Brain microvascular endothelial cell (primary cell): ENCODE measurements around the gene GPT2.

Experiments
- DNase-seq: peaks from one replicate; pipeline ENCODE4 v3.0.0-alpha.2; 2020
- H3K27ac ChIP-seq: fragments of 250-450 bp; sonication (Bioruptor Pico); 2 replicates; pipeline ENCODE4 v1.5.1; 2020; ENCODE audit warnings: mild to moderate bottlenecking, moderate library complexity
- H3K27me3 ChIP-seq: fragments of 250-450 bp; sonication (Bioruptor Pico); replicated peaks from 2 replicates; pipeline ENCODE4 v1.5.1; 2020; ENCODE audit warnings: mild to moderate bottlenecking
- H3K36me3 ChIP-seq: fragments of 250-450 bp; sonication (Bioruptor Pico); replicated peaks from 2 replicates; pipeline ENCODE4 v1.5.1; 2020; ENCODE audit warnings: mild to moderate bottlenecking
- H3K4me3 ChIP-seq: 2 replicates; pipeline ENCODE4 v1.5.1; 2011; ENCODE audit warnings: low read depth, mild to moderate bottlenecking, control low read depth, low read length, moderate library complexity
- in situ Hi-C: cut with HindIII; loops from 2 replicates; pipeline ENCODE4 v1.10.0; 2017; ENCODE audit warnings: low sequenced_read_pairs, low pct_ligation_motif_present
- TF ChIP-seq, protein P1 (sequence below): IDR thresholded peaks from 2 replicates; pipeline ENCODE4 v1.5.1; 2011; ENCODE audit warnings: low read depth, mild to moderate bottlenecking, moderate library complexity, low read length, control low read depth, inconsistent platforms; ENCODE audit errors: missing control alignments

The GPT2 gene

DNA sequence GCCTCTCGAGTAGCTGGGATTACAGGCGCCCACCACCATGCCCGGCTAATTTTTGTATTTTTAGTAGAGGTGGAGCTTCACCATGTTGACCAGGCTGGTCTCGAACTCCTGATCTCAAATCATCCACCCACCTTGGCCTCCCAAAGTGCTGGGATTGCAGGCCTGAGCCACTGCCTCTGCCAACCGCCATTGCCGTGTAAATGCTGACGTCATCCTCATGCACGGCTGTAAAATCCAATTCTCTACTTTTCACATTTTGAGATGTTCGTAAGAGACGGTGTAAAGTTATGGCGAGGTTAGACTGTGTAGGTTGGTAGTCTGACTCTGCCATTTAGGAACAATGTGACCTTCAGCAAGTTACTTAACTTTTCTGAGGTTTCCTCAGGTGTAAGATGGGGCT is 91.0 kb downstream of the GPT2 start:
- H3K27me3 ChIP-seq: no peaks in the 10 kb centered on the region
- H3K4me3 ChIP-seq: no peak overlapping the region
- TF ChIP-seq, protein P1, sequence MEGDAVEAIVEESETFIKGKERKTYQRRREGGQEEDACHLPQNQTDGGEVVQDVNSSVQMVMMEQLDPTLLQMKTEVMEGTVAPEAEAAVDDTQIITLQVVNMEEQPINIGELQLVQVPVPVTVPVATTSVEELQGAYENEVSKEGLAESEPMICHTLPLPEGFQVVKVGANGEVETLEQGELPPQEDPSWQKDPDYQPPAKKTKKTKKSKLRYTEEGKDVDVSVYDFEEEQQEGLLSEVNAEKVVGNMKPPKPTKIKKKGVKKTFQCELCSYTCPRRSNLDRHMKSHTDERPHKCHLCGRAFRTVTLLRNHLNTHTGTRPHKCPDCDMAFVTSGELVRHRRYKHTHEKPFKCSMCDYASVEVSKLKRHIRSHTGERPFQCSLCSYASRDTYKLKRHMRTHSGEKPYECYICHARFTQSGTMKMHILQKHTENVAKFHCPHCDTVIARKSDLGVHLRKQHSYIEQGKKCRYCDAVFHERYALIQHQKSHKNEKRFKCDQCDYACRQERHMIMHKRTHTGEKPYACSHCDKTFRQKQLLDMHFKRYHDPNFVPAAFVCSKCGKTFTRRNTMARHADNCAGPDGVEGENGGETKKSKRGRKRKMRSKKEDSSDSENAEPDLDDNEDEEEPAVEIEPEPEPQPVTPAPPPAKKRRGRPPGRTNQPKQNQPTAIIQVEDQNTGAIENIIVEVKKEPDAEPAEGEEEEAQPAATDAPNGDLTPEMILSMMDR: no peak
- in situ Hi-C loops: no loop called here
- DNase-seq: no peak
- no peak overlapping the region for H3K27ac ChIP-seq
- H3K36me3 ChIP-seq: peaks cover 4% of the 10 kb centered on the region

DNA sequence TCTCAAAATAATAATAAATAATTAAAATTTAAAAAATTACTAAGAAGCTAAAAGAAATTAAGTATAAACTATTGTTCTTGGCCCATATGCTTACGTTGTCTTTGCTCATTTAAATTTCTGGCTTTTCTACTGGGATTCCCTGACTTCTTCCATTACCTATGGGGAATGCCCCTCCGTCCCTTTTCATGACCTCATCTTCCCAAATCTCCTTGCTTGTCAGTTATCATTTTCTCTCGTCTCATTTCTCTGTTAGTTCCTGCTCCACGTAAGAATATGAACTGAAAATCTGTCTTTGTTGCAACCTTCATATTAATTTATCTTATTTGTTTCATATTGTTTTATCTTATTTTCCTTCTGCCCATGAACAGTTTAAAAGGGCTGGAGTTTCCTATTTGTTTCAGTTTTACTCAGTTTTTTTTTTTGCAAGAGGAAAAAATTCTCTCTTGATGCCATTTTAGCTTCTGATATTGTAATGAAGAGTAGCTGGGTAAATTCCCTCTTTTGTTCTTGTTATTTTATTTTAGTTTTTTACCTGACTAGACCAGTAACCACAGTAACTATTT is 91.8 kb downstream of the GPT2 start:
- no peak for DNase-seq
- Histone ChIP-seq H3K36me3 (peaks cover 3% of the 10 kb centered on the region), H3K4me3 (no peak overlapping the region), H3K27me3 (no peaks in the 10 kb centered on the region), H3K27ac (no peak overlapping the region)
- in situ Hi-C loops: no loop called here
- TF ChIP-seq, protein P1: no peak

DNA sequence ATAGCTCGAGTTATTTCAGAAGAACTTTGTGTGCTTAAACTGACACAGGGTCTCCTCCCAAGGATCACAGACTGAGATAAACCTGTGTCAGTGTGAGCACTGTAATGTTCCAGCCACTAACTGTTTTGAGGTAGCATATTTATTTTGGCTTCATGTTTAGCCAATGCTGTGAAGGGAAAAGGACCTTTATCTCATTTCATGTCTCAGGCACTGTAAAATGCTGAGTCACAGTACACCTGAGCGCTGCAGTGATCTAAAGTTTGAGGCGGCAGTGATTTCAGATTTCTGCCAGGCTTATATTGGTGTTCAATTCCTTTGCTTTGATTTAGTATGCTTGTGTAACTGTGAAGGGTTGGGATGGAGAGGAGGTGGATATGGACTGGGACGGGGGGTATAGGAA is 92.4 kb downstream of the GPT2 start:
- Histone ChIP-seq H3K27ac (no peak overlapping the region), H3K4me3 (no peak overlapping the region), H3K36me3 (no peaks in the 10 kb centered on the region), H3K27me3 (no peaks in the 10 kb centered on the region)
- DNase-seq: no peak
- TF ChIP-seq, protein P1: no peak
- in situ Hi-C loops: no loop called here
